Embryonic facial prominence (tissue), 1 donor: Measurements from ENCODE around the gene STBD1.
"Not testable (repeated sequence)": the region's sequence is repeated elsewhere in the genome, so short reads cannot be mapped to it uniquely, and the experiment has no call there.

ENCODE experiments used
- DNase-seq: peaks from one replicate; pipeline ENCODE4 v3.0.0-alpha.2; 2016; ENCODE audit errors: extremely low spot score

The STBD1 gene

GRCh38 chr4:76283900-76284299, 22.6 kb upstream of the STBD1 start:
- DNase-seq: no peak

GRCh38 chr4:76287811-76288210, 18.7 kb upstream of the STBD1 start:
- not testable (repeated sequence) for DNase-seq

- DNase-seq: no peak
These were observed 13.8 kb upstream of the STBD1 start for GRCh38 chr4:76292730-76293129.

GRCh38 chr4:76293772-76294171, 12.8 kb upstream of the STBD1 start:
- no peak for DNase-seq

GRCh38 chr4:76296286-76296820, 10.2 kb upstream of the STBD1 start:
- DNase-seq: no peak

GRCh38 chr4:76298227-76298626, 8.3 kb upstream of the STBD1 start:
- no peak for DNase-seq

- DNase-seq: no peak
These were observed 6.5 kb upstream of the STBD1 start for GRCh38 chr4:76300012-76300411.

- no peak for DNase-seq
These were observed 5.3 kb upstream of the STBD1 start for GRCh38 chr4:76301068-76301774.

- DNase-seq: no peak
These were observed 4.8 kb upstream of the STBD1 start for GRCh38 chr4:76301775-76302162.

GRCh38 chr4:76302826-76303438, 3.6 kb upstream of the STBD1 start:
- DNase-seq: no peak

GRCh38 chr4:76305033-76305687, 1.4 kb upstream of the STBD1 start:
- DNase-seq: no peak

- no peak for DNase-seq
These were observed 538 bp downstream of the STBD1 start for GRCh38 chr4:76306882-76307659.

- DNase-seq: no peak
These were observed 1.1 kb downstream of the STBD1 start for GRCh38 chr4:76307660-76308014.

GRCh38 chr4:76308548-76308947, 2.0 kb downstream of the STBD1 start:
- no peak for DNase-seq

- no peak for DNase-seq
These were observed 3.5 kb downstream of the STBD1 start for GRCh38 chr4:76309939-76310550.

- DNase-seq: no peak
These were observed 4.2 kb downstream of the STBD1 start for GRCh38 chr4:76310683-76311082.

- no peak for DNase-seq
These were observed 5.4 kb downstream of the STBD1 start for GRCh38 chr4:76311896-76312331.

- no peak for DNase-seq
These were observed 5.9 kb downstream of the STBD1 start for GRCh38 chr4:76312457-76312856.

- DNase-seq: no peak
These were observed 7.0 kb downstream of the STBD1 start for GRCh38 chr4:76313547-76313946.

GRCh38 chr4:76315267-76315918, 8.9 kb downstream of the STBD1 start:
- no peak for DNase-seq

GRCh38 chr4:76316131-76316530, 9.6 kb downstream of the STBD1 start:
- no peak for DNase-seq
